Upper lobe of left lung (tissue), 4 donors: Measurements from ENCODE around the gene PLEKHA5.

Experiments
- CTCF ChIP-seq, 6 experiments: fragments of 450-650 bp in 4 of 6; fragments of 200-600 bp in 2 of 6; sonication (generic) in 2 of 6; IDR thresholded peaks; one replicate each; pipeline ENCODE4 v1.5.1; 2016 to 2019; ENCODE audit warnings: antibody characterized with exemption in 6 of 6
- POLR2A ChIP-seq, 4 donors: fragments of 450-650 bp; IDR thresholded peaks; one replicate each; pipeline ENCODE4 v1.5.1; 2016 to 2017; ENCODE audit warnings: antibody characterized with exemption in 4 of 4, mild to moderate bottlenecking in 2 of 4

- TF ChIP-seq CTCF (IDR thresholded peaks at IDR 0.05), result no peak
- TF ChIP-seq POLR2A (IDR thresholded peaks at IDR 0.05), result no peak
Measured at GRCh38 chr12:19191563-19191962, 62.0 kb downstream of the PLEKHA5 start.
